ENCODE results near the gene C14orf119. TPM values are rescaled to one million over a fixed set of nuclear protein-coding genes. Genes with fewer than 3 reads are reported as not detected.

C14orf119 gene
- total and polyA plus RNA-seq, 9 of the 15 experiments (the other 6 are each of a cell fraction or from before 2014, with no cell fraction given), result 36.7 to 251 (median 51.8) TPM

DNA sequence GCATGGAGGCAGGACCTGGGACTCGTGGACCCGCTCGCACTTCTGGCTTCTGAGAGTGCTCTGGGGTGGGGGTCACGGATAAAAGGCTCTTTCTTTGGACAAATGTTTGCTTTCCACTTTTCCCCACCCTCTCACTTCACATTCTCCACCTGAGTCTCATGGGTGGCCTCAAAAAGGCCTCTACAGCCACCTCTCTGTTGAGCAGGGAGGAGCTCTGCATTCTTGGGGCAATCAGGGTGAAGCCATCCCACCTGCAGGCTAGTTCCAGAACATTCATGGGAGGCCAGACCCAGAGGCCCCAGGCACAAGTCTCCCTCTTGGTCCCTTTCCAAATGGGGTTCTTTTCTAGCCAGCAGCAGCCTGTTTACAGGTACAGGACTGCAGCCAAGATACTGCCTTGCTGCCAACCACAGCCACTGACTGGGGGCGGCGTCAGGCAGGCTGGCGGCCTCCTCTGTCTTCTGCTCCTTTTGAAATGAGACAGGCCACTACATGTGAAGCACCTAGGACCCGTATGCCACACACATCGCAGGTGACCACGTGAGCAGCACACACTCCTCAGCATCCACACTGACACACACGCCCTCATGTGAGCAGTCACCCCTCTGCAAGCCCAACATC is 42.0 kb downstream of the C14orf119 start:
- no peaks in the 10 kb centered on the region for H4K20me1 ChIP-seq (replicated peaks; ENCODE audit: control insufficient read depth, insufficient read depth, low read length)
- H3K36me3 ChIP-seq (ENCODE audit: control insufficient read depth, insufficient read depth, low read length), result peaks cover 9% of the 10 kb centered on the region; the same call in 1 of the 3 replicates
- H3K4me1 ChIP-seq (replicated peaks in 1 of 2; ENCODE audit: control insufficient read depth in 2 of 2, insufficient read depth in 2 of 2, low read length in 2 of 2), result peaks cover 15 to 22% of the 10 kb centered on the region in 2 experiments; a peak in 4 of 5 replicates
- 77% methylated on average over 11 of the region's 11 CpGs for WGBS (ENCODE audit: insufficient coverage, low coverage, missing lambda C conversion rate)
- no peaks in the 10 kb centered on the region for H3K27me3 ChIP-seq (ENCODE audit: control insufficient read depth in 2 of 2, insufficient read depth in 2 of 2, low read length in 2 of 2)
- no peak overlapping the region for H2AFZ ChIP-seq (ENCODE audit: low read depth, low read length)
- intact Hi-C loops (cut with micrococcal nuclease), result no loop called here
- FAIRE-seq, result no peak
- H3K27ac ChIP-seq (ENCODE audit: extremely low read depth, low read depth, low read length), result no peak overlapping the region
- no peak overlapping the region for H3K4me2 ChIP-seq (ENCODE audit: insufficient read depth, low read length)
- CTCF ChIA-PET (ENCODE audit: low intra/inter-chr PET ratio), result no interaction called here
- H3K79me2 ChIP-seq (ENCODE audit: control insufficient read depth, insufficient read depth, low read length), result no peaks in the 10 kb centered on the region
- BruUV-seq (replicated peaks), result no TSS peak
- in situ Hi-C loops (cut with MboI), result no loop called here
- no peak overlapping the region for H3K4me3 ChIP-seq
- no peaks in the 10 kb centered on the region for H3K9me3 ChIP-seq (replicated peaks; ENCODE audit: control insufficient read depth, insufficient read depth, low read depth, low read length)
- ATAC-seq, result no peak
- POLR2A ChIA-PET, result interaction anchor here (0.9 to 1.3 kb wide), 2 partner anchors 13 to 21 kb away, joined by 3 read pairs; no protein-coding TSS in a partner anchor
- DNase-seq (ENCODE audit: extremely low read depth in 1 of 4, low spot score in 3 of 4), result no peak
- H3K9me1 ChIP-seq (ENCODE audit: control insufficient read depth, insufficient read depth, low read length), result no peaks in the 10 kb centered on the region
- peak overlapping the region in 1 of 2 experiments; percentile 78; a peak in 2 of 4 replicates for H3K9ac ChIP-seq (ENCODE audit: insufficient read depth in 1 of 2, low read depth in 2 of 2, low read length in 2 of 2)
- TF ChIP-seq AFF1 (IDR thresholded peaks at IDR 0.05; ENCODE audit: low read depth in 1 of 2, partially characterized antibody in 2 of 2) (no peak), SREBF2 (CRISPR knock-in tag; IDR thresholded peaks at IDR 0.05) (no peak), MCM5 (IDR thresholded peaks at IDR 0.05; ENCODE audit: low read depth) (no peak), MTA3 (IDR thresholded peaks at IDR 0.05; ENCODE audit: borderline replicate concordance) (no peak), HCFC1 (IDR thresholded peaks at IDR 0.05; ENCODE audit: low read depth, low read length) (no peak), ZNF24 (IDR thresholded peaks at IDR 0.05) (no peak), ARID2 (IDR thresholded peaks at IDR 0.05) (no peak), ZC3H8 (IDR thresholded peaks at IDR 0.05) (no peak), ZNF512 (tag; IDR thresholded peaks at IDR 0.05) (no peak), ZNF589 (CRISPR knock-in tag; IDR thresholded peaks at IDR 0.05; ENCODE audit: low read depth) (no peak), E2F6 (IDR thresholded peaks at IDR 0.05; ENCODE audit: borderline replicate concordance in 1 of 2, extremely low read depth in 1 of 2, insufficient read depth in 1 of 2, insufficient read length in 1 of 2, low read depth in 1 of 2, low read length in 1 of 2, poor library complexity in 1 of 2, severe bottlenecking in 1 of 2) (no peak)
- TF ChIP-seq, protein P1, sequence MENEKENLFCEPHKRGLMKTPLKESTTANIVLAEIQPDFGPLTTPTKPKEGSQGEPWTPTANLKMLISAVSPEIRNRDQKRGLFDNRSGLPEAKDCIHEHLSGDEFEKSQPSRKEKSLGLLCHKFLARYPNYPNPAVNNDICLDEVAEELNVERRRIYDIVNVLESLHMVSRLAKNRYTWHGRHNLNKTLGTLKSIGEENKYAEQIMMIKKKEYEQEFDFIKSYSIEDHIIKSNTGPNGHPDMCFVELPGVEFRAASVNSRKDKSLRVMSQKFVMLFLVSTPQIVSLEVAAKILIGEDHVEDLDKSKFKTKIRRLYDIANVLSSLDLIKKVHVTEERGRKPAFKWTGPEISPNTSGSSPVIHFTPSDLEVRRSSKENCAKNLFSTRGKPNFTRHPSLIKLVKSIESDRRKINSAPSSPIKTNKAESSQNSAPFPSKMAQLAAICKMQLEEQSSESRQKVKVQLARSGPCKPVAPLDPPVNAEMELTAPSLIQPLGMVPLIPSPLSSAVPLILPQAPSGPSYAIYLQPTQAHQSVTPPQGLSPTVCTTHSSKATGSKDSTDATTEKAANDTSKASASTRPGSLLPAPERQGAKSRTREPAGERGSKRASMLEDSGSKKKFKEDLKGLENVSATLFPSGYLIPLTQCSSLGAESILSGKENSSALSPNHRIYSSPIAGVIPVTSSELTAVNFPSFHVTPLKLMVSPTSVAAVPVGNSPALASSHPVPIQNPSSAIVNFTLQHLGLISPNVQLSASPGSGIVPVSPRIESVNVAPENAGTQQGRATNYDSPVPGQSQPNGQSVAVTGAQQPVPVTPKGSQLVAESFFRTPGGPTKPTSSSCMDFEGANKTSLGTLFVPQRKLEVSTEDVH (IDR thresholded peaks at IDR 0.05; ENCODE audit: low read depth, partially characterized antibody), result no peak

All from K562 (cell line).